IPS-18c (cell line): ENCODE results near the gene THUMPD3.

ENCODE experiments used
- H3K4me3 ChIP-seq: 2 replicates; pipeline ENCODE4 v1.7.0; 2013; ENCODE audit warnings: low read depth, mild to moderate bottlenecking, low read length, moderate library complexity; ENCODE audit not compliant: insufficient read depth
- H3K9me3 ChIP-seq: one replicate; pipeline ENCODE4 v1.6.1; 2013; ENCODE audit warnings: mild to moderate bottlenecking, low read length, moderate library complexity; ENCODE audit not compliant: control insufficient read depth, insufficient read depth

The THUMPD3 gene

GRCh38 chr3:9347887-9348286, 15.0 kb upstream of the THUMPD3 start:
- Histone ChIP-seq H3K4me3 (no peak overlapping the region), H3K9me3 (no peaks in the 10 kb centered on the region)

- H3K4me3 ChIP-seq, result no peak overlapping the region
- H3K9me3 ChIP-seq, result no peaks in the 10 kb centered on the region
Measured at GRCh38 chr3:9349321-9350117, 13.3 kb upstream of the THUMPD3 start.

- no peak overlapping the region for H3K4me3 ChIP-seq
Measured at GRCh38 chr3:9351709-9352126, 11.1 kb upstream of the THUMPD3 start.

GRCh38 chr3:9352917-9353752, 9.7 kb upstream of the THUMPD3 start:
- H3K4me3 ChIP-seq, result no peak overlapping the region

More at GRCh38 chr3:9351709-9352126, 11.1 kb upstream of the THUMPD3 start:
- H3K9me3 ChIP-seq, result no peaks in the 10 kb centered on the region

GRCh38 chr3:9361691-9362388, 1.0 kb upstream of the THUMPD3 start:
- no peaks in the 10 kb centered on the region for H3K9me3 ChIP-seq

More at GRCh38 chr3:9352917-9353752, 9.7 kb upstream of the THUMPD3 start:
- H3K9me3 ChIP-seq, result no peaks in the 10 kb centered on the region

GRCh38 chr3:9369508-9369907, 6.7 kb downstream of the THUMPD3 start:
- no peak overlapping the region for H3K4me3 ChIP-seq
- no peaks in the 10 kb centered on the region for H3K9me3 ChIP-seq

More at GRCh38 chr3:9361691-9362388, 1.0 kb upstream of the THUMPD3 start:
- peak overlapping the region; percentile 89 for H3K4me3 ChIP-seq

- Histone ChIP-seq H3K9me3 (no peaks in the 10 kb centered on the region), H3K4me3 (no peak overlapping the region)
Measured at GRCh38 chr3:9373465-9373864, 10.6 kb downstream of the THUMPD3 start.

GRCh38 chr3:9377981-9378380, 15.1 kb downstream of the THUMPD3 start:
- H3K4me3 ChIP-seq, result no peak overlapping the region
- H3K9me3 ChIP-seq, result no peaks in the 10 kb centered on the region

GRCh38 chr3:9379327-9379726, 16.5 kb downstream of the THUMPD3 start:
- Histone ChIP-seq H3K9me3 (no peaks in the 10 kb centered on the region), H3K4me3 (no peak overlapping the region)

GRCh38 chr3:9380014-9380413, 17.2 kb downstream of the THUMPD3 start:
- no peak overlapping the region for H3K4me3 ChIP-seq
- no peaks in the 10 kb centered on the region for H3K9me3 ChIP-seq

- no peaks in the 10 kb centered on the region for H3K9me3 ChIP-seq
- no peak overlapping the region for H3K4me3 ChIP-seq
Measured at GRCh38 chr3:9384141-9384828, 21.4 kb downstream of the THUMPD3 start.

GRCh38 chr3:9385187-9386077, 22.6 kb downstream of the THUMPD3 start:
- Histone ChIP-seq H3K4me3 (no peak overlapping the region), H3K9me3 (no peaks in the 10 kb centered on the region)

GRCh38 chr3:9386078-9386459, 23.2 kb downstream of the THUMPD3 start:
- no peaks in the 10 kb centered on the region for H3K9me3 ChIP-seq
- no peak overlapping the region for H3K4me3 ChIP-seq

GRCh38 chr3:9386501-9387321, 23.9 kb downstream of the THUMPD3 start:
- no peaks in the 10 kb centered on the region for H3K9me3 ChIP-seq

GRCh38 chr3:9387322-9387655, 24.4 kb downstream of the THUMPD3 start:
- Histone ChIP-seq H3K4me3 (no peak overlapping the region), H3K9me3 (no peaks in the 10 kb centered on the region)

More at GRCh38 chr3:9386501-9387321, 23.9 kb downstream of the THUMPD3 start:
- no peak overlapping the region for H3K4me3 ChIP-seq
